GM12874 (cell line): ENCODE measurements around the gene IFT25.

ENCODE experiments used
- CTCF ChIP-seq: IDR thresholded peaks from 2 replicates; pipeline ENCODE4 v1.5.1; 2011; ENCODE audit warnings: low read depth, mild to moderate bottlenecking, control low read depth, low read length, moderate library complexity; ENCODE audit not compliant: insufficient read depth

Gene IFT25

GRCh38 chr1:53945433-53946251, at the start of gene IFT25:
IFT25 (minus strand) TSS chr1:53945699; CDS start chr1:53940082, 5,617 bp downstream.
- no peak for TF ChIP-seq CTCF

- no peak for TF ChIP-seq CTCF
Measured at GRCh38 chr1:53992085-53992874, 46.8 kb upstream of the IFT25 start.

GRCh38 chr1:53987880-53988279, 42.4 kb upstream of the IFT25 start:
- TF ChIP-seq CTCF, result no peak

GRCh38 chr1:53986458-53986857, 41.0 kb upstream of the IFT25 start:
- no peak for TF ChIP-seq CTCF

GRCh38 chr1:53984726-53985125, 39.2 kb upstream of the IFT25 start:
- TF ChIP-seq CTCF, result no peak

GRCh38 chr1:53982763-53983104, 37.2 kb upstream of the IFT25 start:
- no peak for TF ChIP-seq CTCF

GRCh38 chr1:53982034-53982762, 36.7 kb upstream of the IFT25 start:
- no peak for TF ChIP-seq CTCF
